Right atrium auricular region (tissue), 2 donors: ENCODE measurements around the gene NCAPH2. TPM values are rescaled to one million over a fixed set of nuclear protein-coding genes. Genes with fewer than 3 reads are reported as not detected.

Experiments
- DNase-seq: peaks from one replicate; pipeline ENCODE4 v3.0.0-alpha.2; 2019; ENCODE audit warnings: low spot score
- H3K27ac ChIP-seq, 2 donors: fragments of 200-600 bp; sonication (generic); 1 replicate in 1 of 2; 2 replicates in 1 of 2; pipeline ENCODE4 v1.5.1; 2016 to 2019
- H3K27me3 ChIP-seq, 2 donors: fragments of 200-600 bp; sonication (generic); one replicate each; pipeline versions ENCODE4 v1.5.1 to v1.6.0; 2017 to 2019
- H3K36me3 ChIP-seq: fragments of 200-600 bp; sonication (generic); one replicate; pipeline ENCODE4 v1.5.1; 2016
- H3K4me1 ChIP-seq, 2 donors: fragments of 200-600 bp; sonication (generic); one replicate each; pipeline versions ENCODE4 v1.5.1 to v1.6.0; 2017 to 2019
- H3K4me3 ChIP-seq, 2 donors: fragments of 200-600 bp; sonication (generic); 1 replicate in 1 of 2; 2 replicates in 1 of 2; pipeline ENCODE4 v1.5.1; 2017 to 2019; ENCODE audit warnings: mild to moderate bottlenecking in 1 of 2, moderate library complexity in 1 of 2
- H3K9me3 ChIP-seq, 2 donors: fragments of 200-600 bp; sonication (generic); one replicate each; pipeline ENCODE4 v1.5.1; 2019
- total RNA-seq, 2 donors: library from RNA; depleted of rRNA; stranded (reverse); fragments of >200 nt; gene quantifications; one replicate each; pipeline ENCODE4 v1.1.0, GENCODE V29; 2016
- TF ChIP-seq, protein P1 (sequence below), 2 donors: fragments of 200-600 bp; sonication (generic); IDR thresholded peaks; one replicate each; pipeline ENCODE4 v1.5.1; 2019; ENCODE audit warnings: antibody characterized with exemption in 2 of 2

Gene NCAPH2
- 10 to 100 TPM; 19.5 to 33.4 TPM for total RNA-seq

DNA sequence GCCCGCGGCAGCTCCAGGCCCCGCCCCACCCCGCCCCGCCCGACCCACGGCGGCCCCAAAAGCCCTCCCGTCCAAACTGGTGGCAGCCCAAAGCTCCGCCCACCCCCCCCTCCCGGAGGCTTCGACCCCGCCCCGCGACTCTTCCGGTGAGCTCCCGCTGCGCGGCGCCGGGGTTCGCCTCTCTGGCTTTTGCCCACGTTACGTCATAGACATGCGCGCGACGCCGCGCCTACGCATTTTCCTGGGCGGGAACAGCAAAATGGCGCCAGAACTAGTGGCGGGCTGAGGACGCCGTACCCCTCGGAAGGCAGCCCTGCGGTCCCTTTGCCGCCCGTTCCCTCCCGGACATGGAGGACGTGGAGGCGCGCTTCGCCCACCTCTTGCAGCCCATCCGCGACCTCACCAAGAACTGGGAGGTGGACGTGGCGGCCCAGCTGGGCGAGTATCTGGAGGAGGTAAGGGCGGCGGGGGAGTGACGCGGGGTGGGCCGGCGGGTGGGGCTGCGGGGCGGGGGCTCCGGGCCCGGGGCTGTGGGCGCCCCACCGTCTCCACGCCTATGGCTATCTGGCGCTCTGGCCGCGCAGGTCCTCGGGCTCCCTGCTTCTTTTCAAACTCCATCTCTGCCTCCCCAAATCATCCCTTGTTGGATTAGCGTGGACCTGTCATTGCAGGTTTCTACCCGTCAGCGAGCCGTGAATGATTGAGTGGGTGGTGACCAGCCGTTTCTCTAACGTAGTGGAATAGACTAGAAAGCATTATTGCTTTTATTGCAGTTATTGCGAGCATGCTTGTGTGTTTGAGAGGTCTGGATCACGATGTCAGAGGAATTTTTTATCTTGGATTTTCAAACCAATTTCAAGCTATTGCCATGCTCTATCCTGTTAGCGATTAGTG, at the start of gene NCAPH2:
TSS of gene NCAPH2 (plus strand) at position 234 of the 894 bp plus-strand sequence. CDS start at position 348, 114 bp downstream.
- Histone ChIP-seq H3K4me1 (peaks cover 0 to 33% of the 10 kb centered on the region in 2 donors), H3K27me3 (no peaks in the 10 kb centered on the region), H3K27ac (peak within 1 kb of the TSS; percentile 89 to 91), H3K36me3 (peaks cover 23% of the 10 kb centered on the region), H3K4me3 (peak within 1 kb of the TSS; percentile 88 to 91), H3K9me3 (no peaks in the 10 kb centered on the region)
- TF ChIP-seq, protein P1, sequence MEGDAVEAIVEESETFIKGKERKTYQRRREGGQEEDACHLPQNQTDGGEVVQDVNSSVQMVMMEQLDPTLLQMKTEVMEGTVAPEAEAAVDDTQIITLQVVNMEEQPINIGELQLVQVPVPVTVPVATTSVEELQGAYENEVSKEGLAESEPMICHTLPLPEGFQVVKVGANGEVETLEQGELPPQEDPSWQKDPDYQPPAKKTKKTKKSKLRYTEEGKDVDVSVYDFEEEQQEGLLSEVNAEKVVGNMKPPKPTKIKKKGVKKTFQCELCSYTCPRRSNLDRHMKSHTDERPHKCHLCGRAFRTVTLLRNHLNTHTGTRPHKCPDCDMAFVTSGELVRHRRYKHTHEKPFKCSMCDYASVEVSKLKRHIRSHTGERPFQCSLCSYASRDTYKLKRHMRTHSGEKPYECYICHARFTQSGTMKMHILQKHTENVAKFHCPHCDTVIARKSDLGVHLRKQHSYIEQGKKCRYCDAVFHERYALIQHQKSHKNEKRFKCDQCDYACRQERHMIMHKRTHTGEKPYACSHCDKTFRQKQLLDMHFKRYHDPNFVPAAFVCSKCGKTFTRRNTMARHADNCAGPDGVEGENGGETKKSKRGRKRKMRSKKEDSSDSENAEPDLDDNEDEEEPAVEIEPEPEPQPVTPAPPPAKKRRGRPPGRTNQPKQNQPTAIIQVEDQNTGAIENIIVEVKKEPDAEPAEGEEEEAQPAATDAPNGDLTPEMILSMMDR (IDR thresholded peaks at IDR 0.05), result no peak
- peak; percentile 97 for DNase-seq

DNA sequence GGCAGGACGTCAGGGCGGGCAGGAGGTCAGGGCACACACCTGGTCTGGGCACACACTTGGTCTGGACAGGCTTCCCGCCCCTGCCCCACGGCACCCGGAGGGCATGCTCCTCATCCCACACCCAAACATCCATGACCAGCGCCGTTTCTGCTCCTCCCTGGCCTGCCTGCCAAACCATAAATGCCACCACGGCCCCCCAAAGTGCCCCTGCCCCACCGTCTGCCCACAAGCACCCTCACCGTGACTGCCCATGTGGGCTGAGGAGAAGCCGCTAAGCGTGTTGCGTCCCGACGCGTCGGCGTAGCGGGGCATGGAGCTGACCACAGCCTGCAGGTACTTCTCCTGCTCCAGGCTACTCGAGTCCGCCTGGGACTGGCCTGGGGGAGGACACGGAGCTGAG, 49.0 kb upstream of the NCAPH2 start:
- Histone ChIP-seq H3K27ac (no peak overlapping the region), H3K27me3 (no peaks in the 10 kb centered on the region), H3K4me1 (no peaks in the 10 kb centered on the region), H3K4me3 (no peak overlapping the region), H3K36me3 (peaks cover 86% of the 10 kb centered on the region), H3K9me3 (no peaks in the 10 kb centered on the region)
- no peak for DNase-seq
- TF ChIP-seq, protein P1 (IDR thresholded peaks at IDR 0.05), result no peak

DNA sequence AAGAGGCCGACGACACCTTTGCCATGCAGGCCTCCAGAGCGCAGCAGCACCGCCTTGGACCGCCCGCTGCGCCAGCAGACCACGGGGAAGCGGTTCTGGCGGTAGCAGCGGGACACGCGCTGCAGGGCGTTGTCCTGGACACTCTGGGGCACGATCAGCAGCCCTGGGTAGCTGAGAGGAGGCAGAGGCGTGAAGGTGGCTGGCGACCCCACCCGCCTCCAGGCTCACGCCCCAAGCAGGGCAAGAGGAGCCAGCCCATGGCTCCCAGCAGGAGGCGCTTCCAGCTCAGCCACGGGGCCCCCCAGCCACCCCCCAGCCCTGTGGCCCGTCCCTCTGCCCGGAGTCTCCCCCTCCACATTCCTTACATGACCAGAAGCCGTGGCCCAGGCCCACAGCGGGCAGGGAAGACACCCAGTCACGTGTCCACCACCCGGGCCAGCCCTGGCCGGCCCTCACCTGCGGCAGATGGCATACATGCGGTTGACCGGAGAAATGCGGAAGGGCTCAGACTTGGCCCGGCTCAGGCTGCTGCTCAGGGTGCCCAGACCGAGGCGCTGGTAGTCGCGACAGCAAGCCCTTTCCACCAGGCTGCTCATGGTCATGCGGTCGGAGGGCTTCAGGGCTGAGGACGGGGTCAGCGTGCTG, 48.4 kb upstream of the NCAPH2 start:
- TF ChIP-seq, protein P1 (IDR thresholded peaks at IDR 0.05), result no peak
- Histone ChIP-seq H3K4me1 (no peaks in the 10 kb centered on the region), H3K27ac (no peak overlapping the region), H3K4me3 (no peak overlapping the region), H3K9me3 (no peaks in the 10 kb centered on the region), H3K36me3 (peaks cover 86% of the 10 kb centered on the region), H3K27me3 (no peaks in the 10 kb centered on the region)
- no peak for DNase-seq

DNA sequence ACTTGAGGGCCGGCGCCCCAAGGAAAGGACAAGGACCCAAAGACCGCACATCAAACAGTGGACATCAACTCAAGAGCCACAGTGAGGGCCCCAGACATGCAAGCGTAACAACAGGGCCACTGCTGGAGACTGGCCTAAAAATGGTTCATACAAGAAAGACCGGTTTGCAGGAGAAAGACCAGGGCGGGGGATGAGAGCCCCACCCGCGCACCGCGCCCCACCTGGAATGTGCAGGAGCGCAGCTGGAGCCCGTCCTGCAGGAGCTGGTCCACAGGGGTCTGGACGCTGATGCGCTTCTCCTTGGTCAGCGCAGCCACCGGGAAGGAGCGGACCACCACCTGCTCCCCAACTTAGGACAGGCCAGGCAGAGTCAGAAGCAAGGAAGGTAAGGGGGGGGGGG, 47.1 kb upstream of the NCAPH2 start:
- Histone ChIP-seq H3K9me3 (no peaks in the 10 kb centered on the region), H3K27ac (no peak overlapping the region), H3K4me1 (no peaks in the 10 kb centered on the region), H3K27me3 (no peaks in the 10 kb centered on the region), H3K4me3 (no peak overlapping the region), H3K36me3 (peaks cover 86% of the 10 kb centered on the region)
- no peak for DNase-seq
- TF ChIP-seq, protein P1 (IDR thresholded peaks at IDR 0.05), result no peak

DNA sequence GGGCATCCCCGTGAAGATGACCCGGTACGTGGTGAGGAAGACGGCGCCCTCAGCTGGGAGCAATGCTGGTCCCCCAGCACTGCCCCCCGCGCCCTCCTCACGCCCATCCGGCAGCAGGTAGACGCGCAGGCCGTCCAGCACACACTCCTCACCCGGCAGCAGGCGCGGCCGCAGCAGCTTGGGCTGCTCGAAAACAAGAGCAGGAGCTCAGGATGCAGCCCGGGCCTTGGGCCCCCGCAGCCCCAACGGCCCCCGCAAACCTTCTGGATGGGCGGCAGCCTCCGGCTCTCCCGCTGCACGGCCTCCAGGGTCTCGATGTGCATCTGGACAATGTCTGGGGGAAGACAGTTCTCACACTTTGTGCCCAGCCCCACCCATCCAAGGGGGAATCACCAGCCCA, 46.5 kb upstream of the NCAPH2 start:
- H3K4me3 ChIP-seq, result no peak overlapping the region
- TF ChIP-seq, protein P1 (IDR thresholded peaks at IDR 0.05), result no peak
- H3K36me3 ChIP-seq, result peaks cover 90% of the 10 kb centered on the region
- no peaks in the 10 kb centered on the region for H3K27me3 ChIP-seq
- no peak for DNase-seq
- H3K9me3 ChIP-seq, result no peaks in the 10 kb centered on the region
- H3K27ac ChIP-seq, result no peak overlapping the region
- H3K4me1 ChIP-seq, result no peaks in the 10 kb centered on the region
